ENCODE measurements around the gene COL5A1.

- TF ChIP-seq POLR2A (IDR thresholded peaks at IDR 0.05), result no peak
- TF ChIP-seq CTCF (IDR thresholded peaks at IDR 0.05), result no peak
These were observed 36.1 kb upstream of the COL5A1 start for GRCh38 chr9:134605351-134605965.

Measured in heart left ventricle (tissue), 13 donors.